PC-9 (cell line): ENCODE data around the gene HEPACAM. TPM values are rescaled to one million over a fixed set of nuclear protein-coding genes. Genes with fewer than 3 reads are reported as not detected.

Source experiments
- BruUV-seq: library from RNA; stranded (reverse); fragments of 400-500 nt; replicated peaks from 2 replicates; lab custom pipeline; 2021; lab: Mats Ljungman, UMichigan
- CTCF ChIA-PET: fragments of 300-600 bp; sonication (Branson Sonifier 250); formaldehyde crosslinking; loops from one replicate; lab custom pipeline; 2022; ENCODE audit warnings: antibody characterized with exemption; lab: Charles Lee
- POLR2A ChIA-PET: fragments of 300-600 bp; sonication (Branson Sonifier 250); formaldehyde crosslinking; loops from one replicate; lab custom pipeline; 2022; ENCODE audit warnings: antibody characterized with exemption; ENCODE audit not compliant: unreplicated experiment; lab: Charles Lee
- DNase-seq, 2 experiments: peaks; one replicate each; pipeline versions ENCODE4 v3.0.0 to v3.0.0-alpha.2; 2015 to 2022; ENCODE audit warnings: mixed read lengths in 1 of 2
- H2AFZ ChIP-seq: fragments of 200-600 bp; sonication (generic); 2 replicates; pipeline ENCODE4 v1.8.1; 2017; ENCODE audit warnings: antibody characterized with exemption
- H3F3A ChIP-seq: fragments of 200-600 bp; sonication (generic); 2 replicates; pipeline ENCODE4 v1.8.1; 2017; ENCODE audit warnings: antibody characterized with exemption, mild to moderate bottlenecking, low read depth; ENCODE audit not compliant: insufficient read depth
- H3K27ac ChIP-seq: fragments of 200-600 bp; sonication (generic); 2 replicates; pipeline ENCODE4 v1.6.1; 2016; ENCODE audit warnings: mixed run types
- H3K27me3 ChIP-seq: fragments of 200-600 bp; sonication (generic); 2 replicates; pipeline ENCODE4 v1.6.1; 2016; ENCODE audit warnings: low read depth, mixed run types; ENCODE audit not compliant: insufficient read depth
- H3K36me3 ChIP-seq: fragments of 200-600 bp; sonication (generic); 2 replicates; pipeline ENCODE4 v1.6.1; 2016; ENCODE audit warnings: low read depth, mixed run types
- H3K4me1 ChIP-seq: fragments of 200-600 bp; sonication (generic); replicated peaks from 2 replicates; pipeline ENCODE4 v1.6.1; 2016; ENCODE audit warnings: mixed run types; ENCODE audit not compliant: insufficient read depth
- H3K4me2 ChIP-seq: fragments of 200-600 bp; sonication (generic); 2 replicates; pipeline ENCODE4 v1.6.1; 2017; ENCODE audit warnings: mixed run types
- H3K4me3 ChIP-seq: fragments of 200-600 bp; sonication (generic); 2 replicates; pipeline ENCODE4 v1.6.1; 2016; ENCODE audit warnings: mixed run types
- H3K79me2 ChIP-seq: fragments of 200-600 bp; sonication (generic); 2 replicates; pipeline ENCODE4 v1.6.1; 2017; ENCODE audit warnings: low read depth, mixed run types
- H3K9me2 ChIP-seq: fragments of 200-600 bp; sonication (generic); 2 replicates; pipeline ENCODE4 v1.8.1; 2017; ENCODE audit warnings: mild to moderate bottlenecking; ENCODE audit not compliant: insufficient read depth
- H3K9me3 ChIP-seq: fragments of 200-600 bp; sonication (generic); 2 replicates; pipeline ENCODE4 v1.8.1; 2016; ENCODE audit warnings: low read depth; ENCODE audit not compliant: insufficient read depth
- H4K20me1 ChIP-seq: fragments of 200-600 bp; sonication (generic); 2 replicates; pipeline ENCODE4 v1.8.1; 2017; ENCODE audit not compliant: insufficient read depth
- EZH2 ChIP-seq: fragments of 200-600 bp; sonication (generic); IDR thresholded peaks from 2 replicates; pipeline ENCODE4 v1.8.0; 2017; ENCODE audit warnings: antibody characterized with exemption, low read depth
- intact Hi-C: fragments of 100-400 bp; cut with micrococcal nuclease; formaldehyde crosslinking; loops from one replicate; pipeline ENCODE4 v1.10.0; 2022; ENCODE audit not compliant: unreplicated experiment
- total RNA-seq: library from RNA; stranded (reverse); gene quantifications from 2 replicates; pipeline ENCODE4 v1.2.3, GENCODE V29; 2021
- TF ChIP-seq, protein P1 (sequence below): fragments of 200-600 bp; sonication (generic); conservative IDR thresholded peaks from 2 replicates; pipeline ENCODE4 v1.6.1; 2017; ENCODE audit warnings: mixed run types, antibody characterized with exemption, mild to moderate bottlenecking, moderate library complexity

Gene HEPACAM
- total RNA-seq, 1 experiment from 2014 or later = not detected

DNA sequence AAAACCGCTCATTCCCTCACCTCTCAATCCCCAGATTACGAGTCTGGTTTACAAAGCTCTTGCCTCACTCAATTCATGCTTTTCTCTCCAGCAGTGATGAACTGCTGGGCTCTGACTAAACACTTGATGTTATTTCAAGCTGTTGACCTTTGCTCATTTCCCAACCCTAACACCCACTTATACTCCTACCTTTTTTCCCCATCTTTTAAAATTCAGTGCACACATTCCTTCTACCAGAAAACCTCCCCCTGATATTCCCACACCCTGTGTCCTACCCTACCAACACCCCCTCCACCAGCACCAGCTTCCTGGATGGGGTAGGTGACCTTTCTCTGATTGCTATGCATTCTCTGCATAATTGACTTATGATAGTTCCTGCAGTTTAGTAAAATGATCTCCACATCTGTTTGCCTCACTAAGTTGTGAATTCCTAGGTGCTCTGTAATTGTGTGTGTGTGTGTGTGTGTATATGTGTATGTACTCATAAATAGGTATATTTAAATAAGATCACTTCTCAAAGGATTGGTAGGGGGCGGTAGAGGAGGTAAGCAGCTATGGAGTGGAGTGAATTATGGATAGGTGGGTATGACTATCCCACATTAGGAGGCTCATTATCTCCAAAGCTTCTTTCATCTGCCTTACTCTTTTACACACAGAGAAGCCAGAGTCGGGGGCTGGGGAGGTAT lies 842 bp downstream of the HEPACAM start:
- Histone ChIP-seq H3K4me2 (no peak overlapping the region), H3K27me3 (peaks cover 28% of the 10 kb centered on the region; the same call in 1 of the 2 replicates), H3K36me3 (no peaks in the 10 kb centered on the region), H3F3A (no peaks in the 10 kb centered on the region; the same call in 1 of the 2 replicates), H3K27ac (no peak overlapping the region), H2AFZ (no peak overlapping the region), H3K4me3 (no peak overlapping the region), H3K9me3 (no peaks in the 10 kb centered on the region), H3K4me1 (0 out of 2 replicates have a peak, but pooled peaks cover 7% of the 10 kb centered on the region), H3K79me2 (no peaks in the 10 kb centered on the region), H3K9me2 (no peaks in the 10 kb centered on the region), H4K20me1 (no peaks in the 10 kb centered on the region)
- no peak for DNase-seq
- no TSS peak for BruUV-seq
- no peak for TF ChIP-seq EZH2
- TF ChIP-seq, protein P1, sequence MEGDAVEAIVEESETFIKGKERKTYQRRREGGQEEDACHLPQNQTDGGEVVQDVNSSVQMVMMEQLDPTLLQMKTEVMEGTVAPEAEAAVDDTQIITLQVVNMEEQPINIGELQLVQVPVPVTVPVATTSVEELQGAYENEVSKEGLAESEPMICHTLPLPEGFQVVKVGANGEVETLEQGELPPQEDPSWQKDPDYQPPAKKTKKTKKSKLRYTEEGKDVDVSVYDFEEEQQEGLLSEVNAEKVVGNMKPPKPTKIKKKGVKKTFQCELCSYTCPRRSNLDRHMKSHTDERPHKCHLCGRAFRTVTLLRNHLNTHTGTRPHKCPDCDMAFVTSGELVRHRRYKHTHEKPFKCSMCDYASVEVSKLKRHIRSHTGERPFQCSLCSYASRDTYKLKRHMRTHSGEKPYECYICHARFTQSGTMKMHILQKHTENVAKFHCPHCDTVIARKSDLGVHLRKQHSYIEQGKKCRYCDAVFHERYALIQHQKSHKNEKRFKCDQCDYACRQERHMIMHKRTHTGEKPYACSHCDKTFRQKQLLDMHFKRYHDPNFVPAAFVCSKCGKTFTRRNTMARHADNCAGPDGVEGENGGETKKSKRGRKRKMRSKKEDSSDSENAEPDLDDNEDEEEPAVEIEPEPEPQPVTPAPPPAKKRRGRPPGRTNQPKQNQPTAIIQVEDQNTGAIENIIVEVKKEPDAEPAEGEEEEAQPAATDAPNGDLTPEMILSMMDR = no peak
- POLR2A ChIA-PET = no interaction called here
- intact Hi-C loops = no loop called here
- CTCF ChIA-PET = no interaction called here

DNA sequence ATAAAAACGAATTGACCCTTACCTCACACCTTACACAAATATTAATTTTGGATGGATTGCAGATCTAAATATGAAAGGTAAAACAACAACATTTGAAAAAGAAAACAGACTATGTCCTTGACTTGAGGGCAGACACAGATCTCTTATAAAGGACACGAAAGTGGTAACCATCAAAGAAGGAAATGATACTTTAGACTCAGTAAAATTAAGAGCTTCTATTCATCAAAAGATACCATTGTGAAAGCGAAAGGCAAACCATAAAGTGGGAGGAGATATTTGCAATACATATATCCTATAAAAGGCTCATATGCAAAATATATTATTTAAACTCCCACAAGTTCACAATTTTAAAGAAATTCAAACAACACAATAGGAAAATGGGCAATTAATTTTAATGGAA lies 5.0 kb downstream of the HEPACAM start:
- Histone ChIP-seq H3K79me2 (no peaks in the 10 kb centered on the region), H3K9me2 (no peaks in the 10 kb centered on the region), H3K9me3 (no peaks in the 10 kb centered on the region), H3K27ac (no peak overlapping the region), H3K4me3 (no peak overlapping the region), H2AFZ (no peak overlapping the region), H4K20me1 (no peaks in the 10 kb centered on the region), H3K4me2 (no peak overlapping the region), H3K36me3 (no peaks in the 10 kb centered on the region), H3K27me3 (peaks cover 10% of the 10 kb centered on the region; the same call in 1 of the 2 replicates), H3K4me1 (0 out of 2 replicates have a peak, but pooled peaks cover 7% of the 10 kb centered on the region), H3F3A (no peaks in the 10 kb centered on the region; the same call in 1 of the 2 replicates)
- no peak for DNase-seq
- ChIA-PET CTCF (no interaction called here), POLR2A (no interaction called here)
- BruUV-seq = no TSS peak
- intact Hi-C loops = no loop called here
- TF ChIP-seq, protein P1 = no peak
- no peak for TF ChIP-seq EZH2

DNA sequence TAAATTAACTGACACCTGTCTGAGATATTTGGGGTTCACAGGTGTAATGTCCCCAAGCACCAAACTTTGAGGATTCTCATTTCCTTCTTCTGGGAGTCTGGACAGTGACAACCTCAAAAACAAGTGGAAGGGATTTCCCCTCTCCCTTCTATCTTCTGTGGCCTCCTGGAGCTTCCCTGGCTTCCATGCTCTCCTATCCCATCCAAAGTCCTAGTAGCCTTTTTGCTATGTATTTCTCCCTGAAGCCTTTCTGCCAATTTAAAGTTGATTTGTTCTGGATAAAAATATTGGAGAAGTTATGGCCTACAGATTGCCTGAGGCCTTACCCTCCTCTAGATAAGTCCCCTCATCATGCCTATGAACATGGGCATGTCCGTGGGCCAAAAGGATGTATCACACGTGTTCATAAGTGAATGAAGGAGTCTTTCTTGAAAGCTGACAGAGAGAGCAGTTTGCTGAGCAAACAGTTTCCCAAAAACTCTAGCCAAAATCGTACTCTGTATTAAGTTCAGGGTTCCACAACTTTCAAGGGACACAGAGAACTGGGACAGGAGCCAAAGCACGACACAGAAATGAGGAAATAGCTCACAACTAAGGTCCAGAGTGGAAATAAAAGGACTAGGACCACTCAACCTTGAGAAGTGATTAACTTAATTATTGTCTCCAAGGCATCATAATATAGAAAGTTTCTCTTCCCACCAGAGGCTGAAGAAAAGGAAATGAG lies 6.7 kb downstream of the HEPACAM start:
- no peaks in the 10 kb centered on the region for H3K9me2 ChIP-seq
- H3K4me3 ChIP-seq = no peak overlapping the region
- no peaks in the 10 kb centered on the region for H4K20me1 ChIP-seq
- H3K4me2 ChIP-seq = no peak overlapping the region
- no peaks in the 10 kb centered on the region for H3F3A ChIP-seq
- no peak overlapping the region for H3K27ac ChIP-seq
- ChIA-PET CTCF (no interaction called here), POLR2A (no interaction called here)
- 0 out of 2 replicates have a peak, but pooled peaks cover 10% of the 10 kb centered on the region for H3K27me3 ChIP-seq
- no peak for DNase-seq
- no peaks in the 10 kb centered on the region for H3K9me3 ChIP-seq
- no peak overlapping the region for H2AFZ ChIP-seq
- intact Hi-C loops = no loop called here
- H3K4me1 ChIP-seq = no peaks in the 10 kb centered on the region
- BruUV-seq = no TSS peak
- H3K79me2 ChIP-seq = no peaks in the 10 kb centered on the region
- TF ChIP-seq, protein P1 = no peak
- TF ChIP-seq EZH2 = no peak
- H3K36me3 ChIP-seq = no peaks in the 10 kb centered on the region
